ENCODE measurements around the gene HTRA3. TPM values are rescaled to one million over a fixed set of nuclear protein-coding genes. Genes with fewer than 3 reads are reported as not detected.

The HTRA3 gene
- total RNA-seq, 1 donor from 2014 or later: 1.2 TPM

- no peak for DNase-seq
Observed at GRCh38 chr4:8247047-8247930, 22.3 kb upstream of the HTRA3 start.

- no peak for DNase-seq
Observed at GRCh38 chr4:8248091-8248490, 21.5 kb upstream of the HTRA3 start.

GRCh38 chr4:8250227-8250626 is 19.3 kb upstream of the HTRA3 start:
- DNase-seq: no peak

- DNase-seq: no peak
Observed at GRCh38 chr4:8250637-8251036, 18.9 kb upstream of the HTRA3 start.

GRCh38 chr4:8251110-8251883 is 18.3 kb upstream of the HTRA3 start:
- DNase-seq: no peak

GRCh38 chr4:8252301-8253173 is 17.0 kb upstream of the HTRA3 start:
- DNase-seq: no peak

GRCh38 chr4:8254076-8254475 is 15.5 kb upstream of the HTRA3 start:
- DNase-seq: no peak

- DNase-seq: no peak
Observed at GRCh38 chr4:8255698-8256441, 13.7 kb upstream of the HTRA3 start.

GRCh38 chr4:8257854-8258253 is 11.7 kb upstream of the HTRA3 start:
- no peak for DNase-seq

- no peak for DNase-seq
Observed at GRCh38 chr4:8258552-8259212, 10.9 kb upstream of the HTRA3 start.

GRCh38 chr4:8259743-8260430 is 9.7 kb upstream of the HTRA3 start:
- DNase-seq: no peak

GRCh38 chr4:8260656-8261111 is 8.9 kb upstream of the HTRA3 start:
- DNase-seq: no peak

- no peak for DNase-seq
Observed at GRCh38 chr4:8261851-8262535, 7.6 kb upstream of the HTRA3 start.

GRCh38 chr4:8262637-8263322 is 6.8 kb upstream of the HTRA3 start:
- no peak for DNase-seq

GRCh38 chr4:8263397-8263796 is 6.2 kb upstream of the HTRA3 start:
- no peak for DNase-seq

- DNase-seq: no peak
Observed at GRCh38 chr4:8264106-8264505, 5.4 kb upstream of the HTRA3 start.

GRCh38 chr4:8265171-8265929 is 4.2 kb upstream of the HTRA3 start:
- no peak for DNase-seq

- DNase-seq: no peak
Observed at GRCh38 chr4:8266088-8266487, 3.5 kb upstream of the HTRA3 start.

GRCh38 chr4:8266508-8266907 is 3.0 kb upstream of the HTRA3 start:
- no peak for DNase-seq

Measured in occipital lobe (tissue), 2 donors.